Lung (tissue), 12 donors: Measurements from ENCODE around the gene UNC5A. TPM values are rescaled to one million over a fixed set of nuclear protein-coding genes. Genes with fewer than 3 reads are reported as not detected.

Source experiments
- ATAC-seq: fragments of 200-7000 bp; cut with Tn5 transposase; one replicate; pipeline ENCODE4 v1.9.1; 2020; ENCODE audit warnings: moderate number of reproducible peaks; ENCODE audit not compliant: insufficient read depth, low FRiP score
- DNase-seq, 3 donors: peaks; one replicate each; pipeline ENCODE4 v3.0.0-alpha.2; 2013 to 2017
- H3K27ac ChIP-seq, 2 donors: one replicate each; pipeline ENCODE4 v1.5.1; 2013; ENCODE audit warnings: mild to moderate bottlenecking in 2 of 2, moderate library complexity in 2 of 2, control low read depth in 1 of 2, inconsistent platforms in 1 of 2, low read depth in 1 of 2, low read length in 1 of 2
- H3K27me3 ChIP-seq, 3 donors: one replicate each; pipeline ENCODE4 v1.5.1; 2013; ENCODE audit warnings: low read length in 2 of 3; ENCODE audit not compliant: control insufficient read depth in 3 of 3, insufficient read depth in 3 of 3
- H3K36me3 ChIP-seq, 4 donors: one replicate each; pipeline ENCODE4 v1.5.1; 2013; ENCODE audit warnings: low read length in 4 of 4, mild to moderate bottlenecking in 1 of 4, moderate library complexity in 1 of 4; ENCODE audit not compliant: control insufficient read depth in 4 of 4, insufficient read depth in 4 of 4
- H3K4me1 ChIP-seq, 5 donors: one replicate each; pipeline ENCODE4 v1.5.1; 2013; ENCODE audit warnings: low read length in 5 of 5, mild to moderate bottlenecking in 2 of 5, moderate library complexity in 1 of 5; ENCODE audit not compliant: control insufficient read depth in 5 of 5, insufficient read depth in 5 of 5
- H3K4me3 ChIP-seq: one replicate; pipeline ENCODE4 v1.5.1; 2013; ENCODE audit warnings: mild to moderate bottlenecking, control low read depth, moderate library complexity
- H3K9ac ChIP-seq, 2 donors: one replicate each; pipeline ENCODE4 v1.5.1; 2013; ENCODE audit warnings: low read length in 2 of 2, control low read depth in 1 of 2; ENCODE audit not compliant: insufficient read depth in 1 of 2
- H3K9me3 ChIP-seq, 4 donors: one replicate each; pipeline ENCODE4 v1.5.1; 2013; ENCODE audit warnings: low read length in 3 of 4, mild to moderate bottlenecking in 1 of 4, moderate library complexity in 1 of 4; ENCODE audit not compliant: control insufficient read depth in 4 of 4, insufficient read depth in 3 of 4
- CTCF ChIP-seq: IDR thresholded peaks from 2 replicates; pipeline ENCODE4 v1.5.1; 2012; ENCODE audit warnings: mild to moderate bottlenecking; ENCODE audit errors: control extremely low read depth, extremely low read depth
- WGBS, 2 donors: extraction: QIAGEN DNeasy Blood & Tissue Kit; methylation state at CpG; one replicate each; pipeline ENCODE4 v1.1.7; 2013; 5-methylcytosine and 5-hydroxymethylcytosine counted together
- polyA plus RNA-seq, 2 donors: library from polyadenylated mRNA; stranded (reverse); fragments of 200-250 nt; gene quantifications; one replicate each; pipeline ENCODE4 v1.2.1, GENCODE V29; 2013
- total RNA-seq, 2 donors: library from RNA; depleted of rRNA in 1 of 2; stranded (reverse); fragments of >200 nt in 1 of 2; gene quantifications; one replicate each; pipeline ENCODE4 v1.2.1, GENCODE V29; 2014 to 2021
- donor health status: control.
- donor health status: control.
- donor health status: Bipolar disorder and iron deficiency.
- donor health status: healthy.
- donor health status: DM: yes; HTN: yes; CAD: no.

UNC5A gene
- total and polyA plus RNA-seq, 4 donors, result 0.08 to 0.40 (median 0.13) TPM

- no peak for ATAC-seq
- 85 to 89% methylated on average over 33 of the region's 33 CpGs for WGBS, 2 donors
- TF ChIP-seq CTCF, result no peak
Observed at GRCh38 chr5:176798086-176798876, 12.1 kb upstream of the UNC5A start.

GRCh38 chr5:176798949-176799348, 11.4 kb upstream of the UNC5A start:
- H3K27me3 ChIP-seq, result peaks cover 4 to 60% (median 13%) of the 10 kb centered on the region in 3 donors
- no peak overlapping the region for H3K4me3 ChIP-seq
- H3K9ac ChIP-seq, result no peak overlapping the region
- 84 to 87% methylated on average over 12 of the region's 12 CpGs for WGBS, 2 donors
- H3K36me3 ChIP-seq, result no peaks in the 10 kb centered on the region
- H3K27ac ChIP-seq, result no peak overlapping the region
- H3K9me3 ChIP-seq, result peaks cover 0 to 8% (median 0%) of the 10 kb centered on the region in 4 donors
- TF ChIP-seq CTCF, result no peak
- ATAC-seq (no peak), DNase-seq (no peak)
- H3K4me1 ChIP-seq, result no peaks in the 10 kb centered on the region

More at GRCh38 chr5:176798086-176798876, 12.1 kb upstream of the UNC5A start:
- no peak overlapping the region for H3K4me3 ChIP-seq
- peaks cover 8 to 61% (median 18%) of the 10 kb centered on the region in 3 donors for H3K27me3 ChIP-seq
- DNase-seq, result no peak
- H3K9me3 ChIP-seq, result peaks cover 0 to 10% (median 0%) of the 10 kb centered on the region in 4 donors
- no peak overlapping the region for H3K27ac ChIP-seq
- H3K36me3 ChIP-seq, result no peaks in the 10 kb centered on the region
- H3K9ac ChIP-seq, result no peak overlapping the region
- no peaks in the 10 kb centered on the region for H3K4me1 ChIP-seq

GRCh38 chr5:176799488-176799887, 10.9 kb upstream of the UNC5A start:
- DNase-seq (no peak), ATAC-seq (no peak)
- 84 to 93% methylated on average over 12 of the region's 12 CpGs for WGBS, 2 donors
- H3K27me3 ChIP-seq, result peaks cover 0 to 60% (median 16%) of the 10 kb centered on the region in 3 donors
- peaks cover 0 to 12% (median 0%) of the 10 kb centered on the region in 4 donors for H3K9me3 ChIP-seq
- no peak overlapping the region for H3K9ac ChIP-seq
- H3K36me3 ChIP-seq, result no peaks in the 10 kb centered on the region
- no peaks in the 10 kb centered on the region for H3K4me1 ChIP-seq
- TF ChIP-seq CTCF, result no peak
- H3K4me3 ChIP-seq, result no peak overlapping the region
- no peak overlapping the region for H3K27ac ChIP-seq
